GM23248 (cell line): ENCODE measurements around the gene PTPRR.

Source experiments
- EZH2 ChIP-seq: fragments of 200-600 bp; sonication (generic); IDR thresholded peaks from 2 replicates; pipeline ENCODE4 v1.6.1; 2018; ENCODE audit warnings: antibody characterized with exemption, mild to moderate bottlenecking; ENCODE audit not compliant: insufficient read depth, poor library complexity, severe bottlenecking
- EZH2phosphoT487 ChIP-seq: fragments of 200-600 bp; sonication (generic); IDR thresholded peaks from 2 replicates; pipeline ENCODE4 v1.6.1; 2018; ENCODE audit warnings: antibody characterized with exemption, moderate library complexity, mild to moderate bottlenecking, low read depth; ENCODE audit not compliant: insufficient read depth

DNA sequence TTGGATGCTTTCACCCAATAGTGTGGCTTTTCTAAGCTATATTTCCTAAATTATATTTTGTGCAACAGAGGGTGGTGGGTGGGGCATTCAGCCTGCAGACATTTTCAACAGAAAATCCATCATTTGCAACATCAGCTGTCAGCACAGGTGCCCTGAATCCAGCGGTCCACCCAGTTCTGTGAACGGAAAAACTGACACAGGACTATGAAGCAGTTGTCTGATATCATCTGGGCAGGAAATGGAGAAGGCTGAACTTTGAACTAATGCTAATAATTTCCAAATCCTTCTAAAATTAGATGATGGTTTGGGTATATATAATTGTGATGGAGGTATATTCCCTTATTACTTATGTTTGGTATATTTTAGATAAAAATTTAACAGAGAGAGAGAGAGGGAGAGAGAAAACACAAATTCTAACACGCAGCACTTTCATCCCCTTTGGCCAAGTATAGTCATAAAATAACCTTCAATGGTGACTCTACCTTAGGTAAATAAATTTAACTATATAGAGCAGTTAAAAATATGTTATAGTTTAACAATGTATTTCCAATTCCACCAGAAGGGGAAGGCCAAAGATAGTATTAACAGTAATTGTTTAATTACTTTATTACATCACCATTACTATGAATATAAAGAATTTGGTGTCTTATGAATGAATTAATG lies 225.0 kb downstream of the PTPRR start:
- TF ChIP-seq EZH2 (no peak), EZH2phosphoT487 (no peak)
